Activated CD8-positive, alpha-beta memory T cell treated with anti-CD3 and anti-CD28 coated beads, Interleukin-2, amount 10 ng/mL, durations not matched to agents 7 days and 5 days (primary cell): ENCODE measurements around the gene PRKG2. TPM values are rescaled to one million over a fixed set of nuclear protein-coding genes. Genes with fewer than 3 reads are reported as not detected.

Experiments used
- ATAC-seq: fragments of 150-1000 bp; cut with Tn5 transposase; one replicate; pipeline ENCODE4 v1.10.0; 2021; ENCODE audit warnings: moderate library complexity
- CTCF ChIA-PET: fragments of 350-600 bp; sonication (Branson Sonifier 250); formaldehyde crosslinking; loops from one replicate; lab custom pipeline; 2021; ENCODE audit warnings: antibody characterized with exemption; lab: Charles Lee
- DNase-seq: peaks from one replicate; pipeline ENCODE4 v3.0.0-alpha.2; 2020
- H3K27ac Mint-ChIP-seq: one replicate; pipeline ENCODE4 v1.8.0; 2021; ENCODE audit warnings: mild to moderate bottlenecking, mixed read lengths
- H3K27me3 Mint-ChIP-seq: one replicate; pipeline ENCODE4 v1.8.0; 2021; ENCODE audit warnings: mixed read lengths
- H3K36me3 Mint-ChIP-seq: one replicate; pipeline ENCODE4 v1.8.0; 2021; ENCODE audit warnings: mild to moderate bottlenecking, mixed read lengths
- H3K4me1 Mint-ChIP-seq: one replicate; pipeline ENCODE4 v1.8.0; 2021; ENCODE audit warnings: mixed read lengths
- H3K4me3 Mint-ChIP-seq: one replicate; pipeline ENCODE4 v1.8.0; 2021; ENCODE audit warnings: mild to moderate bottlenecking, moderate library complexity, mixed read lengths
- H3K9me3 Mint-ChIP-seq: one replicate; pipeline ENCODE4 v1.8.0; 2022; ENCODE audit warnings: low read depth, mixed read lengths
- total RNA-seq, 2 experiments: library from RNA; stranded (reverse); gene quantifications; one replicate each; pipeline ENCODE4 v1.2.3, GENCODE V29; 2021

The PRKG2 gene
- total RNA-seq, 2 experiments from 2014 or later, result 0.58 to 0.63 TPM

DNA sequence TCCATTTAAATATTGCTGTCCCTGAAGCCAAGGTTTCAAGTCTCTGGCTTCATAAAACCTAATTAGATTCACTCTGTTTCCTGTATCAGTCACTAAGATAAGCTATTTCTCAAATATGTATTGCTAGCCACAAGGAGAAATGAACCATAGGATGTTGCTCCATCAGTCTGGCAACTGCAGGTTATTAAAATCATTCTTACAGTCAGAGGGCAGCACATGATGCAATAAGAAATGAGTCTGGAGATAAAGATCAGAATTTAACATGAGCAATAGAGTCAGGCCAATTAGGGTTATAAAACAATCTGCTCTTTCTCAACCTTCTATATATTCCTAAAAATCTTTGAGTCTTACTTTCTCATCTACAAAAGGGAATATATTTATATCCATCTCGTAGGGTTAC, 7.2 kb downstream of the PRKG2 start:
- Mint-ChIP-seq H3K27me3 (peaks cover 16% of the 10 kb centered on the region), H3K4me3 (no peak overlapping the region), H3K36me3 (no peaks in the 10 kb centered on the region), H3K9me3 (no peaks in the 10 kb centered on the region), H3K27ac (no peak overlapping the region), H3K4me1 (no peaks in the 10 kb centered on the region)
- DNase-seq (no peak), ATAC-seq (no peak)
- CTCF ChIA-PET, result interaction anchor here (0.8 kb wide), 1 partner anchor 13 kb away, joined by 3 read pairs; no protein-coding TSS in a partner anchor

DNA sequence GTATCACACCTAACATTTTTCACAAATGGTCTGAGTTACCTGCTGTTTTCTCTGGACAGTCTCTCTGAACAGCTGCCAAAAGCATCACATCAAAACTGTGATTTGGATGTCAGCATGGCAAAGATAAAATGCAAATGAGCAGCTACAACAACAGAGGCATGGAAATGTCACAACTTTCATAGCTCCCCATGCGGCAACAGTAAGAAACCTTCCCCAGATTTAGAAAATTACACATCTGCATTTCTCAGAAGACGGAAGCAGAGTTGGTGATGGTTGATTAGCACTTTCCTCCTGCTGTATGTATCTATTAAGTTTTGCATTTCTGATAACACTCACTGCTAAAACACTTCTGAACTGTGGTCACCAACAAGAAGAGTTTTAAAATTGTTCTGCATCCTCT, 9.7 kb downstream of the PRKG2 start:
- Mint-ChIP-seq H3K9me3 (no peaks in the 10 kb centered on the region), H3K4me3 (no peak overlapping the region), H3K36me3 (no peaks in the 10 kb centered on the region), H3K27me3 (peaks cover 18% of the 10 kb centered on the region), H3K27ac (no peak overlapping the region), H3K4me1 (no peaks in the 10 kb centered on the region)
- DNase-seq (no peak), ATAC-seq (no peak)
- CTCF ChIA-PET, result no interaction called here

DNA sequence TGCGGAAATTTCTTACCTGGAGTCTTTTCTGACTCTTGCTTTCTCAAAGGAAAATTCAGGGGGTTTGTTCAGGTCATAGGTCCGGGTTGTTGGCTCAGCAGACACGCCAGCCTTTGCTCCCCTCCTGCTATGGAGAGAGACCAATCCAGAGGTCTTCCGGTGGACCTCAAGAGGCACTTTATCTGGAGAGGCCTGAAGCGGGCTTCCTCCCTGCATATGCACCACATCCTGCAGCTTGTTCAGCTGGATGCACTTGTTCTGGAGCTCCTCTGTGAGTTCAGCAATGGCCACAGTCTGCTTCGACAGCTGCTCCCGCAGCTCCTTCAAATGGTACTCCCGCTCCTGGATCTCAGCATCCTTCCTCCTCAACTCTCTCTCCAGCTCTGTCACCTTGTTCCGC, 10.5 kb downstream of the PRKG2 start:
- DNase-seq (no peak), ATAC-seq (no peak)
- Mint-ChIP-seq H3K4me1 (no peaks in the 10 kb centered on the region), H3K27ac (no peak overlapping the region), H3K4me3 (no peak overlapping the region), H3K27me3 (peaks cover 14% of the 10 kb centered on the region), H3K36me3 (no peaks in the 10 kb centered on the region), H3K9me3 (no peaks in the 10 kb centered on the region)
- CTCF ChIA-PET, result no interaction called here

DNA sequence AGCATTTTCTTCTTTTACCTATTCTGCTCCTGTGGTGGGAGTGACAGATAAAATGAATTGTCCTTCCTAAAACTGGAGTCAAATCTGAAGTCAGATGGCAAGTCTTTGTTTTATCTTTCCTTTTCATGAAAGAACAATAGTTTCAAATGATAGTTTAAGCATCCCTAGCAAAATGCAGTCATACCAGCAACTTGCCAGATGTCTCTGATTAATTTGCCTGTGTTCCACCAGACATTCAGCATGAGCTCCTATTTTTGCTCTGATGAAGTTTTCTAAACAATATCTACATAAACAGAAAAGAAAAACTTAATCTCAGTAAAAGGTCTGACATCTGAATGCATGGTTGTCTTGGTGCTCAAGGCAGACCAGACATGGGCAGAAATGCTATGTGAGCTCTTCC, 15.2 kb downstream of the PRKG2 start:
- Mint-ChIP-seq H3K27me3 (peaks cover 5% of the 10 kb centered on the region), H3K4me3 (no peak overlapping the region), H3K9me3 (no peaks in the 10 kb centered on the region), H3K36me3 (no peaks in the 10 kb centered on the region), H3K4me1 (no peaks in the 10 kb centered on the region), H3K27ac (no peak overlapping the region)
- no peak for ATAC-seq
- DNase-seq, result no peak
- CTCF ChIA-PET, result interaction anchor here (1.2 to 1.9 kb wide), 2 partner anchors 14 to 16 kb away, joined by 3 to 7 read pairs; no protein-coding TSS in a partner anchor

DNA sequence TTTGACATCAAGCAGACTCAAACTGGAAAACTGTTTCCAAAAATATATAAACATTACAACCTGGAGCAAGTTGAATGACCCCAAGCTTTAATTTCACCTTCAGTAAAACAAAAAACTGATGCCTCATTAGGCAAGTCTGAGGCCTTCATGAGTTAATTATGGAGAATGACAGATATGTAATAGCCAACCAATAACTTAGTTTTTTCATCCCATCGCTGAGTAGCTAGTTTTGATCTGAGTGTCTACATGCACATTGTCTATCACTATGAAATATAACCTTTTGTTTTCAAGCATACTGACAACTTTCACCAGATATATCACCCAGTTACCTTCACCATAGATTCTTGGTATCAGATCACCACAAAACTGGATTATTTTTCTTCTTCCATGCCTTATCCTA, 16.4 kb downstream of the PRKG2 start:
- CTCF ChIA-PET, result no interaction called here
- DNase-seq (no peak), ATAC-seq (no peak)
- Mint-ChIP-seq H3K9me3 (no peaks in the 10 kb centered on the region), H3K36me3 (no peaks in the 10 kb centered on the region), H3K27ac (no peak overlapping the region), H3K27me3 (peaks cover 5% of the 10 kb centered on the region), H3K4me1 (no peaks in the 10 kb centered on the region), H3K4me3 (no peak overlapping the region)

DNA sequence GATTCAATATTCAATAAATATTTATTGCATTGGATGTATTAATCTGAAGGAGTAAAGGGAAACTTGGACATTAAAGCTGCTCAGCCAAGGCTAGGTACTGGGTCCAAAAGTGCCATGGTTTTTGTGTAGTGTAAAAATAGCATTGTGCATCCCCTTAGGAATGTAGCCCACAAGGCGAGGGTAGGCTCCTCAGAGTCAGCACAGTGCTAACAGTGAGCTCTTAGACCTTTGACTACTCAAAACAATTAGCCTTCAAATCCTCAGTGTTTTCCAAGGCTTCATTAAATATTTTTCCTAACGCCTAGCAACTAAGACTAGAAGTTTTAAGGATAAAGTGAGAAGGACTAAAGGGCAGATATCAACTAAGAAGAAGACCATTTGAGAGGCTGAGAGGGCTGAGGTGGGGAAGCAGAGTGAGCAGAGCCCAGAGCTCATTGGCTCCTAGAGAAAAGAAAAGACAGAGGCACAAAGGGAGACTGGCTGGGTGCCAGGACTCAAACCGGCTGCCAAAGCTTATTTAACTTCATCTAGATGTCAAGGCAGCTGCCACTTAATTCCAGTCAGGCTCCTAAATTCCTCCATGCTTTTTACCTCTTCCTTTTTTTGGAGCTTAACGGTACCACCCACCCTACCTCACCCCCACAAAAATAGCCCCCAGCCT, 17.0 kb downstream of the PRKG2 start:
- H3K4me1 Mint-ChIP-seq, result no peaks in the 10 kb centered on the region
- no peak overlapping the region for H3K4me3 Mint-ChIP-seq
- no peak overlapping the region for H3K27ac Mint-ChIP-seq
- H3K9me3 Mint-ChIP-seq, result no peaks in the 10 kb centered on the region
- no peaks in the 10 kb centered on the region for H3K36me3 Mint-ChIP-seq
- CTCF ChIA-PET, result no interaction called here
- H3K27me3 Mint-ChIP-seq, result peaks cover 5% of the 10 kb centered on the region
- DNase-seq, result no peak
- ATAC-seq, result no peak

DNA sequence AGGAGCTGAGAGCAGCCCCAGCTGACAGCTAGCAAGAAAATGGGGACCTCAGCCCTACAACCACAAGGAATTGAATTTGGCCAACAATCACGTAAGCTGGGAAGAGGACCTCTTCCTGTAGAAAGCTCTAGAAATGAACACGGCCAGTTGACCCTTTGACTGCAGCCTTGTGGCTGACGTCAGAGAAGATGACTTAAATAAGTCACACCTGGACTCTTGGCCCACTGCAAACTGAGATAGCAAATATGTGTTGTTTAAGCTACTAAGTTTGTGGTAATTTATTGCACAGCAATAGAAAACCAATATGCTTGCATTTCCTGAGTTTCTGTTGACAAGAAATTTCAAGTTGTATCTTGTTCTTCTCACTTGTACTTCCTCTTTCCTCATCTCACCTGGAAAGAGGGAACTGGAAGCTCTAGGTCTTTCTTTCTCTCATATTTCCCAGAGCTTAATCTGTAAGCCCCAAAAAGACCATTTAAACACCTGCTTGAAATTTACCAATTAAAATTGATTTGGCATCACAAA, 18.8 kb downstream of the PRKG2 start:
- H3K27me3 Mint-ChIP-seq, result peaks cover 2% of the 10 kb centered on the region
- no peaks in the 10 kb centered on the region for H3K4me1 Mint-ChIP-seq
- no peaks in the 10 kb centered on the region for H3K9me3 Mint-ChIP-seq
- no peaks in the 10 kb centered on the region for H3K36me3 Mint-ChIP-seq
- DNase-seq, result no peak
- no peak for ATAC-seq
- H3K27ac Mint-ChIP-seq, result no peak overlapping the region
- CTCF ChIA-PET, result no interaction called here
- H3K4me3 Mint-ChIP-seq, result no peak overlapping the region

DNA sequence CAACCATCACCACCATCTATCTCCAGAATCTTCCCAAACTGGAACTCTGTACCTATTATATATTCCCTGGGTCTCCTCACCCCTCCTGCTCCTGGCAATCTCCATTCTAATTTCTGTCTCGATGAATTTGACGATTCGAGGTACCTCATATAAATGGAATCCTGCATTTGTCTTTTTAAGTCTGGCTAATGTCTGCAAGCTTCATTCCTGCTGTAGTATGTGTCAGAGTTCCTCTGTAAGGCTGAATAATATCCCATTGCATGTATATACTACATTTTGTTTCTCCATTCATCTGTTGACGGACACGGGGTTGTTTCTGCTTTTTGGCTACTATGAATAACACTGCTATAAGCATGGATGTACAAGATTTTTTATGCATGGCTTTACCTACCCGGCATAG, 19.5 kb downstream of the PRKG2 start:
- Mint-ChIP-seq H3K4me3 (no peak overlapping the region), H3K36me3 (no peaks in the 10 kb centered on the region), H3K4me1 (no peaks in the 10 kb centered on the region), H3K9me3 (no peaks in the 10 kb centered on the region), H3K27ac (no peak overlapping the region), H3K27me3 (peaks cover 2% of the 10 kb centered on the region)
- CTCF ChIA-PET, result no interaction called here
- no peak for DNase-seq
- ATAC-seq, result no peak

DNA sequence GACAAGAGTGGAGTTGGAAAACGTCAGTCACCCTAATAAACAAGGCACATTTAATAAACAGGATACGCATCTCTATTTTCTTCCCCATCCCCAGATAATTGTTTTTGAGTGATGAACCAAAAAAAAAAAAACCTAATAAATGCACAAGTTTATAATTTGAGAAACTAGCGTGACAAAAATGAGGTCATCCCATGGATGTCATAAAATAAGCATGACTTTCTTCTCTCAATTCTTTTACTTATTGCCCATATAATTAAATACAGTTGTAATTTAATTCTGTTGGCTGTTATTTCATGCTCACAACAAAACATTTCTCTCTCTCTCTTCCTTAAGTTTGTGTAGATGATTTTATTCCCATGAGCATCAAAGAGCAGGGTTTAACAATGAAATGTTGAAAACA, 20.7 kb downstream of the PRKG2 start:
- DNase-seq, result no peak
- Mint-ChIP-seq H3K36me3 (no peaks in the 10 kb centered on the region), H3K4me3 (no peak overlapping the region), H3K27ac (no peak overlapping the region), H3K4me1 (no peaks in the 10 kb centered on the region), H3K9me3 (no peaks in the 10 kb centered on the region), H3K27me3 (peaks cover 2% of the 10 kb centered on the region)
- no peak for ATAC-seq
- CTCF ChIA-PET, result interaction anchor here (0.9 kb wide), 1 partner anchor 13 kb away, joined by 3 read pairs; no protein-coding TSS in a partner anchor

DNA sequence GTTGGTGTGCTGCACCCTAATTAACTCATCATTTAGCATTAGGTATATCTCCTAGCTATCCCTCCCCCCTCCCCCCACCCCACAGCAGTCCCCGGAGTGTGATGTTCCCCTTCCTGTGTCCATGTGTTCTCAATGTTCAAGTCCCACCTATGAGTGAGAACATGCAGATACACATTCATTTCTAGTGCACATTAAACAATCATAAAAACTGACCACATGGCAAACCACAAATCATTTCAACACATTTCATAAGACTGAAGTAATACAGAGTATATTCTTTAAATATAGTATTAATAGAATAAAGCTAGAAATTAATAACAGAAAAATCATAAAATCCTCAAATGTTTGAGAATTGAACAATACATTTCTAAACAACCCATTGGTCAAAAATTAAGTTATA, 34.1 kb downstream of the PRKG2 start:
- ATAC-seq (no peak), DNase-seq (no peak)
- Mint-ChIP-seq H3K36me3 (no peaks in the 10 kb centered on the region), H3K4me1 (no peaks in the 10 kb centered on the region), H3K9me3 (no peaks in the 10 kb centered on the region), H3K27me3 (no peaks in the 10 kb centered on the region), H3K4me3 (no peak overlapping the region), H3K27ac (no peak overlapping the region)
- CTCF ChIA-PET, result no interaction called here

DNA sequence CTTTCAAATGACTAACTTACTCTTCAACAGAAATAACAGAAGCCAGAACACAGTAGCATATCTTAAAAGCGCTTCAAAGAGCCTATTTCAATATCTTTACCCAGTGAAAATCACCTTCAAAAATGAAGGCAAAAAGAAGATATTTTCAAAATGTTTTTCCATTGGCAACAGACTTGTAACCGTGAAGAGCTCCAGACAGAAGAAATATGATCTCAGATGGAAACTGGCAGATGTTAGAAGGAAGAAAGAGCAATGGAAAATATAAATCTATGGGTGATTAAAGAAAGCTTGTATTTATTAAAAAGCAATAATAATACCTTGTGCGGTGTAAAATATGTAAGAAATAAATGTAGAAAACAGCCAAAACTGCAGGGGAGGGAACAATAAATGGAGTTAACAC, 35.7 kb downstream of the PRKG2 start:
- Mint-ChIP-seq H3K9me3 (no peaks in the 10 kb centered on the region), H3K4me1 (no peaks in the 10 kb centered on the region), H3K36me3 (no peaks in the 10 kb centered on the region), H3K27me3 (no peaks in the 10 kb centered on the region), H3K4me3 (no peak overlapping the region), H3K27ac (no peak overlapping the region)
- DNase-seq (no peak), ATAC-seq (no peak)
- CTCF ChIA-PET, result no interaction called here

DNA sequence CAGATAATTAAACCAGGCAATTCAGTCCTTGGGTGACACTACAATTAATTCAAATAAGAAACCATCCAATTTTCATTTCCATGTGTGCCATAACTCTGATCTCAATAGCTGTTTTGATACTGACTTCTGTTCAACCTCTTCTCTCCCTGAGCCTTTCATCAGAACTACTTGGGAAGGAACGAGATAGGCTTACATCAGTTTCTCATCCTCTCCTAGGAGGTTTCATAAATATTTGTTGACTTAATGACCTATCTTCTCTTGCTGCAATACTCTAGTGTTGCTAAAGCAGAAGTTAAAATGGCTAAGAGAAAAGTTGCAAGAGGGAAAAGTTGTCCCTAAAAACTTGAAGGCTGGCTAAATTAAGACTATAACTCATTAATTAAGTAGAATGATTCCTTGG, 41.8 kb downstream of the PRKG2 start:
- ATAC-seq, result no peak
- no peaks in the 10 kb centered on the region for H3K9me3 Mint-ChIP-seq
- H3K4me3 Mint-ChIP-seq, result no peak overlapping the region
- no peak for DNase-seq
- H3K4me1 Mint-ChIP-seq, result no peaks in the 10 kb centered on the region
- H3K27me3 Mint-ChIP-seq, result no peaks in the 10 kb centered on the region
- H3K36me3 Mint-ChIP-seq, result no peaks in the 10 kb centered on the region
- CTCF ChIA-PET, result no interaction called here
- H3K27ac Mint-ChIP-seq, result no peak overlapping the region

DNA sequence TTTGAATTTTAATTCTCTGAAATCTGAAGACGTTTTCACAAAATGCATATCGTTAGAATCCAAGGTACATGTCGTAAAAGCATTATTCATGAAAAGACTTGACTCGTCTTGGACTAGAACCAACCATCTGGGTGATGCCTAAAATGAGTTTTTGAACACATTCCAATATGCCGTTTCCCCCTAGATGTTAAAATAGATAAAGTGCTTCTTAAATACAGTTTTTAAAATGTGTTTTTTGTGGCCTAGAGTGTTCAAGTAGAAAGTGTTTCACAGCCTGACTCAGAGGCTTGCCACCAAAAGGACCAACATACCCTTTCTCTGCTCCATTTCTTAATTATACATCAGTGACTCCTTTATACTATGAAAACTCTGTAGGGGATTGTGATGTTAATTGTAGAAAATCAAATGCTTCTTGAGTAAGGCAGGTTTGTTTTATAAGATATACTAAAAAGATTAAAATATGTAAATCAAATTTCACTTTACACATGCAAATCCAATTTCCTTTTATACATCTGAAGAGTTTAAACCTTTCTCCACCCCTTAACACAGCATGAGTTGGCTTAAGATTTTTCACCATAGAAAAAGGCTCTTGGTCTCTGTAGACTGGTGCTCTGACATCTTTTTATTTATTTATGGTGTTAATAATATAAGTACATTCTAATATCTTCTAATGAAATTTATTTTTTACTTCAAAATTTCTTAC, 48.4 kb downstream of the PRKG2 start:
- Mint-ChIP-seq H3K4me3 (no peak overlapping the region), H3K9me3 (no peaks in the 10 kb centered on the region), H3K27ac (no peak overlapping the region), H3K27me3 (no peaks in the 10 kb centered on the region), H3K4me1 (no peaks in the 10 kb centered on the region), H3K36me3 (no peaks in the 10 kb centered on the region)
- DNase-seq (no peak), ATAC-seq (no peak)
- CTCF ChIA-PET, result no interaction called here

DNA sequence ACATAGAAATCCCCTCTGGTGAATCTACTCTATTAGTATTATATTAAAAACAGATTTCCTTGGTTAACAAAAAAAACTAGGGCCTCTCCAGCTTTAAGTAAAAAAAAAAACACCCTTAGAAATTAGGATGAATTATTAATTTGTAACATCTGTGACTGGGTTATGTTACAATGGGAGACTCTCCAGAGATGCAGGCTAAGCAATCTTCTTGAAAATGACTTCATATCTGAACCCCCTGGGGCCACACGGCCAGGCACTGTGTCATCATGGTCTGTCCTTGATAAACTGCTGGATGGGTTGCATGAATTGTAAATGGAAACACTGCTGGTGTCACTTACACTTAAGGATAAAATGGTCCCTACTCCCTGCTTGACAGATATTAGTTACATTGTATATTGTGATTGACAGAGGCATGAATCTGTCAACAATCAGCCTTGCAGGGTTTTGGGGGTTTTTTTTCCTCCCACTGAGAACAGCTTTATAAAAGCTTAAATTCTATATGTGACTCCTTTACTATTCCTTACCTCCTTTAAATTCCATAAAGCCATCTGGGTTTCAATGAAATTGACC, 49.1 kb downstream of the PRKG2 start:
- H3K27me3 Mint-ChIP-seq, result no peaks in the 10 kb centered on the region
- CTCF ChIA-PET, result no interaction called here
- no peak overlapping the region for H3K4me3 Mint-ChIP-seq
- no peak for ATAC-seq
- no peaks in the 10 kb centered on the region for H3K4me1 Mint-ChIP-seq
- DNase-seq, result no peak
- no peaks in the 10 kb centered on the region for H3K9me3 Mint-ChIP-seq
- no peak overlapping the region for H3K27ac Mint-ChIP-seq
- no peaks in the 10 kb centered on the region for H3K36me3 Mint-ChIP-seq
